ENCODE results near the gene LIN7B.

DNA sequence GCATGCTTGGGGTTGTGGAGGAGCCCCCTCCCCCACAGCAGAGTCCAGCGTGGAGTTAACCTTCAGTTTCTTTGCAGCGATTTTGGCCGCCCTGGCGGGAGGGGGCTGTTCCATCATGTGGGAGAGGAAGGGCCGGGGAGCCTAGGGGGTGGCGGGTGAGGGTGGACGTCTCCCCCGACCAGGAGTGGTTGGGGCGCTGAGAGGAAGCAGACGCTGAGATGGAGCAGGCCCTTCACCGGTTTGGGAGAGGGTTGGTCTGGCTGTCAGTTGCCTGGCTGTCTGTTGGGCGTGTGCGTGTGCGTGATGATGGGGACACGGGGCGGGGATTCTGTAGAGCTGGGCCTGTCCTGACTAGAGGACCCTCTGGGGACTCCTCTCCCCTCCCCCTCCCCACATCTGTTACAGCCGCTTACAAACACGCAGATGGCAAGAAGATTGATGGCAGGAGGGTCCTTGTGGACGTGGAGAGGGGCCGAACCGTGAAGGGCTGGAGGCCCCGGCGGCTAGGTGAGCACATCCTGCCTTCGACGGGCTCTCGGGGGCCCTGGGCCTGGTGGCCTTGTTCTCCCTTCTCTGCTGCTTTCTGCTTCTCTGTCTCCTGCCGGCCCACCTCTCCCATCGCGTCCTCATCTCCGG is 9.8 kb upstream of the LIN7B start:
- TF ChIP-seq, protein P1, sequence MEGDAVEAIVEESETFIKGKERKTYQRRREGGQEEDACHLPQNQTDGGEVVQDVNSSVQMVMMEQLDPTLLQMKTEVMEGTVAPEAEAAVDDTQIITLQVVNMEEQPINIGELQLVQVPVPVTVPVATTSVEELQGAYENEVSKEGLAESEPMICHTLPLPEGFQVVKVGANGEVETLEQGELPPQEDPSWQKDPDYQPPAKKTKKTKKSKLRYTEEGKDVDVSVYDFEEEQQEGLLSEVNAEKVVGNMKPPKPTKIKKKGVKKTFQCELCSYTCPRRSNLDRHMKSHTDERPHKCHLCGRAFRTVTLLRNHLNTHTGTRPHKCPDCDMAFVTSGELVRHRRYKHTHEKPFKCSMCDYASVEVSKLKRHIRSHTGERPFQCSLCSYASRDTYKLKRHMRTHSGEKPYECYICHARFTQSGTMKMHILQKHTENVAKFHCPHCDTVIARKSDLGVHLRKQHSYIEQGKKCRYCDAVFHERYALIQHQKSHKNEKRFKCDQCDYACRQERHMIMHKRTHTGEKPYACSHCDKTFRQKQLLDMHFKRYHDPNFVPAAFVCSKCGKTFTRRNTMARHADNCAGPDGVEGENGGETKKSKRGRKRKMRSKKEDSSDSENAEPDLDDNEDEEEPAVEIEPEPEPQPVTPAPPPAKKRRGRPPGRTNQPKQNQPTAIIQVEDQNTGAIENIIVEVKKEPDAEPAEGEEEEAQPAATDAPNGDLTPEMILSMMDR (IDR thresholded peaks at IDR 0.05 in 4 of 5, conservative IDR thresholded peaks at IDR 0.05 in 1 of 5), result no peak
- TF ChIP-seq POLR2A (IDR thresholded peaks at IDR 0.05), result no peak
